Esophagus muscularis mucosa (tissue), 4 donors: ENCODE measurements around the gene KRTAP4-7.
"Not testable (repeated sequence)": the region's sequence is repeated elsewhere in the genome, so short reads cannot be mapped to it uniquely, and the experiment has no call there.

Experiments used
- EP300 ChIP-seq: sonication (generic); formaldehyde crosslinking; IDR thresholded peaks from one replicate; pipeline ENCODE4 v1.6.1; 2017; ENCODE audit warnings: antibody characterized with exemption
- POLR2A ChIP-seq: fragments of 450-650 bp; IDR thresholded peaks from one replicate; pipeline ENCODE4 v1.6.1; 2017; ENCODE audit warnings: antibody characterized with exemption, moderate library complexity, mild to moderate bottlenecking, low read depth
- POLR2AphosphoS5 ChIP-seq, 2 donors: sonication (generic); formaldehyde crosslinking; IDR thresholded peaks; one replicate each; pipeline ENCODE4 v1.6.1; 2017; ENCODE audit warnings: antibody characterized with exemption in 2 of 2
- TF ChIP-seq, protein P1 (sequence below), 3 experiments: fragments of 200-600 bp in 2 of 3; fragments of 450-650 bp in 1 of 3; sonication (generic) in 2 of 3; IDR thresholded peaks; one replicate each; pipeline ENCODE4 v1.5.1; 2017 to 2019; ENCODE audit warnings: antibody characterized with exemption in 3 of 3, mild to moderate bottlenecking in 2 of 3, moderate library complexity in 1 of 3

GRCh38 chr17:41054556-41054955 lies 29.4 kb upstream of the KRTAP4-7 start:
- TF ChIP-seq, protein P1, sequence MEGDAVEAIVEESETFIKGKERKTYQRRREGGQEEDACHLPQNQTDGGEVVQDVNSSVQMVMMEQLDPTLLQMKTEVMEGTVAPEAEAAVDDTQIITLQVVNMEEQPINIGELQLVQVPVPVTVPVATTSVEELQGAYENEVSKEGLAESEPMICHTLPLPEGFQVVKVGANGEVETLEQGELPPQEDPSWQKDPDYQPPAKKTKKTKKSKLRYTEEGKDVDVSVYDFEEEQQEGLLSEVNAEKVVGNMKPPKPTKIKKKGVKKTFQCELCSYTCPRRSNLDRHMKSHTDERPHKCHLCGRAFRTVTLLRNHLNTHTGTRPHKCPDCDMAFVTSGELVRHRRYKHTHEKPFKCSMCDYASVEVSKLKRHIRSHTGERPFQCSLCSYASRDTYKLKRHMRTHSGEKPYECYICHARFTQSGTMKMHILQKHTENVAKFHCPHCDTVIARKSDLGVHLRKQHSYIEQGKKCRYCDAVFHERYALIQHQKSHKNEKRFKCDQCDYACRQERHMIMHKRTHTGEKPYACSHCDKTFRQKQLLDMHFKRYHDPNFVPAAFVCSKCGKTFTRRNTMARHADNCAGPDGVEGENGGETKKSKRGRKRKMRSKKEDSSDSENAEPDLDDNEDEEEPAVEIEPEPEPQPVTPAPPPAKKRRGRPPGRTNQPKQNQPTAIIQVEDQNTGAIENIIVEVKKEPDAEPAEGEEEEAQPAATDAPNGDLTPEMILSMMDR (IDR thresholded peaks at IDR 0.05) = not testable (repeated sequence)
- not testable (repeated sequence) for TF ChIP-seq POLR2AphosphoS5 (IDR thresholded peaks at IDR 0.05); POLR2A; EP300
